ENCODE results near the gene SPTBN1.

- TF ChIP-seq CTCF (IDR thresholded peaks at IDR 0.05; ENCODE audit: poor library complexity) = no peak
- no peak for TF ChIP-seq EZH2phosphoT487 (IDR thresholded peaks at IDR 0.05; ENCODE audit: low read depth, severe bottlenecking, unreplicated experiment)
Measured at GRCh38 chr2:54568876-54569321, 112.8 kb downstream of the SPTBN1 start.
